ENCODE measurements around the gene MARCHF2.

MARCHF2 gene

DNA sequence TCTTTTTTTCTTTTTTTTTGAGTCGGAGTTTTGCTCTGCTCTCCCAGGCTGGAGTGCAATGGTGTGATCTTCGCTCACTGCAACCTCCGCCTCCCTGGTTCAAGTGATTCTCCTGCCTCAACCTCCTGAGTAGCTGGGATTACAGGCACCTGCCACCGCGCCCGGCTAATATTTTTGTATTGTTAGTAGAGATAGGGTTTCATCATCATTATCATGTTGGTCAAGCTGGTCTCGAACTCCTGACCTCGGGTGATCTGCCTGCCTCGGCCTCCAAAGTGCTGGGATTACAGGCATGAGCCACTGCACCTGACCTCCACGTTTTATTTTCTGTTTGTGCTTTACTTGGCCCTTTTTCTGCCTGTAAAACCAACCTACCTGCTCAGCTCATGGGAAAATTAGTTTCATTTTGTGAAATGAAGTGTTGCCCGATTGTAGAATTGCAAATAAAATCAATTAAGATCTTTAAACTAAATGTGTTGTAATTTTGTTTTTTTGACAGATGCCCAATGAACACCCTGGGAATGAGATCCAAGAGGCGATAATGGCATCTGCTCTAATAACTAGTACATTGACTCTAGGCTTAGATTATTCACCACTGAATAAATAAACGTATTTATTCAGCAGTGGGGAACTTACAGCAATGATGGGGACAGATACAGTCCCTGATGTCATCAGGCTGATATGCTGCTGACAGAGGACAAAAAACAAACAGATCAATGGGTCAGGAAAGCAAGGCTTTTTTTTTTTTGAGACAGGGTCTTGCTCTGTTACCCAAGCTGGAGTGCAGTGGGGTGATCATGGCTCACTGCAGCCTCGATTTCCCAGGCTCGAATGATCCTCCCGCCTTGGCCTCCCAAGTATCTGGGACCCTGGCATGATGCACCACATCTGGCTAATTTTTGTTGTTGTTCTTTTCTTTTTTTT lies 25.2 kb upstream of the MARCHF2 start:
- no peak for DNase-seq (ENCODE audit: low spot score)

DNA sequence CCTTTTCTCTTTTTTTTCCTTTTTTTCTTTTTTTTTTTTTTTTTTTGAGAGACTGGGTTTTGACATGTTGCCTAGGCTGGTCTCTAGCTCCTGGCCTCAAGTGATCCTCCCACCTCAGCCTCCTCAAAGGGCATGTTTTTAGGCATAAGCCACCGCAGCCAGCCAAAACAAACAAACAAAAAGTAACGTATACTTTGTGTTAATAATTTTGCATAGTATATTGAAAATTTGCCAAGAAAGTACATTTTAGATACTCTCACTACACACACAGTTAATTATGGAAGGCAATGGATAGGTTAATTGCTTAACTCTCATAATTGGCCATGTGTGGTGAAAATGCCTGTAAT lies 24.5 kb upstream of the MARCHF2 start:
- DNase-seq (ENCODE audit: low spot score), result no peak

DNA sequence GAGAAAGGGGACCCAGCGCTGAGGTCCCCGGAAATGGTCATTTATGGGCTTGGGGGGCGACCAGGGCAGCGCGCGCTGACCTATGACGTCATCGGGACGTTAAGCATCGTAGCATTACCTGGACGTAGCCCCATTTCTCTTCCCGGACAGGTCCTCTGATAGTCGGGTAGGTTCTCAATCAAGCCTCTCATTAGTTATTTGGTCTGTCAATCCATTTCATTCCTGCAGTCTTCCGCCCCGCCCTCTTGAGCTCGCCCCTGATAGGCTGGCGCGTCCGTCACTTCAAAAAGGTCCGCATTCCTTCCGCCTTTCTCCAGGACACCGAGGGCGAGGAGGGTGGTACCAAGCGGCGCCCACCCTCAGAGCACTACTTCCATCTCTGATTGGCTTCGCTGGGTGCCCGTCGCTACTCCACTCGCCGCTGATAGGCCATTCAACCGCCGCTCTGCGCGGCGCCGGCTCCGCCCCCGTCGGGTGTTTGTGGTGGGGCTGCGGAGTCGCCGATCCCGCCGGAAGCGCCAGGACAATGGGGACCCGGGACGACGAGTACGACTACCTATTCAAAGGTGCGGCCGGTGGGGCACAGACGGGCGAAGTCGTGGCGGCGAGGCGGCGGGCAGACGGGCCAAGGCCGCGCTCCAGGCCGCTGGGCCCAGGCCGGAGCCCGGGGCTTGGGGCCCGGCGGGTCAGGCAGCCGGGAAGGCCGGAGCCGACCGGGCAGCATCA lies 23.1 kb upstream of the MARCHF2 start, which contains the start of gene RAB11B:
RAB11B (plus strand) TSS at position 470 of the 726 bp plus-strand sequence; CDS start at position 527, 57 bp downstream.
- DNase-seq (ENCODE audit: low spot score), result peak; percentile 99

DNA sequence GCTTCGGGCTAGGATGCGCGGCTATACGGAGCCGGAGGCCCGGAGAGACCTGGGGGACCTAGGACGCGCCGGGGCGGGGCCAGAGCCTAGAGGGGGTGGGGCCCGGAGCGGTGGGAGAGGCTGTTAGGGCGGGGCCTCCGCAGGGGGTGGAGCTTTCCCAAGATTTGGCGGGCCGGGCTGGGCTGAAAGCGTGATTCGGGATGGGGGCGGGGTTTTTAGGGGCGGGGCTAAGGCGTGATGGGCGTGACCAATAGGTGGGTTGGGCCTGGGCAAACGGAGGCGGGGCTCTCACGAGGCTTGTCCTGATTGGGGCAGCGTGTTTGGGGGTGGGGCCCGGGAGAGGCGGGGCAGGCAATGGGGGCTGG lies 22.5 kb upstream of the MARCHF2 start:
- peak; percentile 96 for DNase-seq (ENCODE audit: low spot score)

DNA sequence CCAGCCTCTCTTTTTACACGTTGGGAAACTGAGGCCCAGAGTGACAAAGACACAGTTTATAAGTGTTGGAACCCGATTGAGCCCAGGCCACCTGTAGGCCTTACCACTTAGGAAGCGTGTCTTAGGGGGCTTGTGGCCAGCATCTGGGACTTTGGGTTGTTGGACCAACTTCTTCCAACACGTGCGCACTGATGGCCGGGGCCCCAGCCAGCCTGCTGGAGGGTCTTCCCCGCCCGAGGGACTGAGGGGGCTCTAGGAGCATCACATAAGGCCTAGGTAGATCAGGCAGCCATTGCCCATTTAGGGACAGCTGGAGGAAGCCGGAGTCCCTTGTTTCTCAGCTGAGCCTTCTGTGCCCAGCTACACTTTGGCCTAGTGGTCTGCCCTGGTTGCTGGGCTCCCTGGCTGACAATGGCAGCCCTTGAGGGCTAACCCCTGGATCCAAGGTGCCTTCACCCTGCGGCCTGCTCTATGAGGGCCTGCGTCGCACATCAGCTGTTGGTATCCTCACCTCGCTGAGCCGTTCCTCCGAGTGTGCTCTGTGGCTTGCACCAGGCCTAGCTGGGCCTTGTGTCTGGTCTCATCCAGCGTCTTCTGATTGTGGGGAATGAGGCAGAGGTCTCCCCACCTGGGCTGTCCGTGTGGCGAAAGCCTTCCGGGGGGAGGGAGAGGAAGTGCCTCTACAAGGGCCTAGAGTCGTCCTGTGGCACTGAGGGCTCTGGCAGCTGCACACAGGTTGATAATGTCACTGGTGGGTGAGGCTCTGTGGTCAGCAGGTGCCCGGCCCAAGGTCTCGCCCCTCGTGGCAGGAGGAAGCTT lies 21.7 kb upstream of the MARCHF2 start:
- no peak for DNase-seq (ENCODE audit: low spot score)

DNA sequence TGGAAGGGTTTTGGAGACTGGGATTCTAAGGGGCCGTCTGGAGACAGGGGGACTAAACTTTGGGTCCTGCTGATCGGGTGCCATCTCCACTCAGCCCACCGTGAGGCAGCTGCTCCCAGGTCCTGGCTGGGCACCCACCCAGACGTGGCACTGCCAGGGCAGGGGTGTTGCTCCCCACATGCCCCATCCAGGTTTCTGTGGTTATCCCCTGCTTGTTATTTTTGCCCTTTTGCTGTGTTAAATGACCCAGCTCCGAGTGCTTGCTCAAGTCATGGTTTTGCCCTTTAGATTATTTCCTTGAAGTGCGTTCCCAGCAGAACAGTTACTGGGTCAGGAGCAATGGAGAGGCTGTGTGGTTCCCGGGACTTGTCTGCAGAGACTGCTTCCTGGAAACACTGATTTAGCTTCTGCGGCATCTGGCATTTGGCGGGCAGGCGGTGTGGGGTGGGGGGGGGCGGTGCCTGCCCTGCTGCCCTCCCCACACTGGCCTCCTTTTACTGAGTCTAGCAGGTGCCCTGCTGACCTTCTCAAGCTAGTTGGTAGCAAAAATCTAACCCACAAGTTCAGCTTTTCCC lies 21.0 kb upstream of the MARCHF2 start:
- no peak for DNase-seq (ENCODE audit: low spot score)

DNA sequence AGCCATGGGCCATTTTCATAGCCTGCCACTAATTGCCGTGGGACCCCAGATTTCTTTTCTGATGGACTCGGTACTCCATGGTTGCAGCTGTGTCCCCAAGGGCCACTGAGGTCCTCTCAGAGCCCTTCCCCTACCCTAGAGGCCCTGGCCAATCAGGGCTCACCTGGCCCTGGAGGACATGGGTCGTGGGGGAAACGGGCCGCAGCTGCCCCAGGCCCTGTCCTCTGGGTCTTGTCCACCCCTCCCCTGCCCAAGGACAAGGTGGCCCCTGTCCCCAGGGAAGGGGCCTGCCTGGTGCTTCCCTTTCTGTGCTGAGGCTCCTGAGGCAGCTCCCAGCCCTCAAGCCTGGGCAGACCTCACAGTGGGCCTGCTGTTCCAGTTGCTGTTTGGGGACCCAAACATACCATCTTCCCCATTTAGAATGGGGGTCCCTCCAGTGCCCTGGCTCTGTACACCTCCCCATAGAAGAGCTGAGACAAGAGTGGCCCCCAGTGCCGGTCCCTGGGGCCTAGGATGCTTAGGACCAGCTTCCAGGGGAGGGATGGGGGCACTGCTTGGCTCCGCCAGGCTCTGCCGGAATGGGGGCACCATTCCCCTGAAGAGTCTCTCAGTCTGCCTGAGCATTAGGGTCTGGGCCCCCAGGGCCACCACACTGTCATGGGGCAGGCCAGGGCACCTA lies 19.8 kb upstream of the MARCHF2 start:
- DNase-seq (ENCODE audit: low spot score), result no peak

DNA sequence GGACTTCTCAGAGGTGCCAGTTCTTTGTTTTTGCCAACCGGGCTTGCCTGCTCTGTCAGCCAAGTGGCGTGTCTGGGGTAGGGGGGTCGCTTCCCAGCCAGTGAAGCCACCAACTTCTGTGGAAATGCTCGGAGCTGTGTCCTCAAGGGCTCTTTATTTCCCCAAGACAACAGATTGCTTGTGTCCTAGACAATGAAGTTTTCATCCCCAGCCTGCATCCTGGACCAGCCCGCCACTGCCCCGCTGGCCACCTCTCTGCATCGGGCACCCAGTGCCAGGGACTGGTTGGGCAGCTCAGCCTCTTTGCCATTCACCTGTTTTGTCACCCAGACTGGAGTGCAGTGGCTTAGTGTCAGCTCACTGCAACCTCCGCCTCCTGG lies 19.2 kb upstream of the MARCHF2 start:
- no peak for DNase-seq (ENCODE audit: low spot score)

DNA sequence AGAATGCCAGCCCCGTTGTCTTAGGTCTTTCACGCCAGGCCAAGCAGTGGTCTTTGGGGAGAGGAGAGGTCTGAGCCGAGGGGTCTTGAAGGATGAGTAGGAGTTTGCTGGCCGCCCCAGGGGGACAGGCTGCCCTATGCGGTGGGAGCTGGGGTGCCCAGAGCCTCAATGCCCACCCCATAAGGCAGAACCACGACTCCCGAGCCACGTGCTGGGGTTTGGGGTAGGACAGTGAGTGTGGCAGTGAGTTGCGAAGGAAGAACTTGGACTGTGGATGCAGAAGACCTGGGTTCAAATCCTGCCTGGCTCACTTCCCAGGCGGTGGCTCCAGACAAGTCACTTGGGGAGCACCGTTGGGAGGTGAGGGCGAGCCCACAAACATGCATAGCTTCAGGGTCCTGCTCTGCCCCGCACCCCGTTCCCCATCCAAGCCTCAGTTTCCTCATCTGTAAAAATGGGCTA lies 17.5 kb upstream of the MARCHF2 start:
- DNase-seq (ENCODE audit: low spot score), result no peak

DNA sequence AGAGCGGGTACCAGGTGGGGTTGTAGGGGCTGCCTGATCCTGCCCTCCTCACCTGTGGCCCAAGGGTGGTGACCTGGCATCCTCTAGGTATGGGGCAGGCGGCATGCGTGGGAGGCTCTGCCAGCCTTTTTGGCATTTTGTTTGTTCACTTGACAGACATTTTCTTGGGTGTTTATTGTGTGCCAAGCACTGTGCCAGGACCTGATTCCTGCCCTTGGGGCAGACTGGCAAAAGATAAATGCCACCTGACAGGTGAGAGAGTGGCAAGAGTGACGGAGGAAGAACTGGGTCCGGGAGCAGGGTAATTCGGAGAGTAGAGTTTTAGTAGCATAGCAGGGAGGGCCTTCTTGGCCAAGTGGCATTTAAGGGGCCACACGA lies 16.9 kb upstream of the MARCHF2 start:
- no peak for DNase-seq (ENCODE audit: low spot score)

DNA sequence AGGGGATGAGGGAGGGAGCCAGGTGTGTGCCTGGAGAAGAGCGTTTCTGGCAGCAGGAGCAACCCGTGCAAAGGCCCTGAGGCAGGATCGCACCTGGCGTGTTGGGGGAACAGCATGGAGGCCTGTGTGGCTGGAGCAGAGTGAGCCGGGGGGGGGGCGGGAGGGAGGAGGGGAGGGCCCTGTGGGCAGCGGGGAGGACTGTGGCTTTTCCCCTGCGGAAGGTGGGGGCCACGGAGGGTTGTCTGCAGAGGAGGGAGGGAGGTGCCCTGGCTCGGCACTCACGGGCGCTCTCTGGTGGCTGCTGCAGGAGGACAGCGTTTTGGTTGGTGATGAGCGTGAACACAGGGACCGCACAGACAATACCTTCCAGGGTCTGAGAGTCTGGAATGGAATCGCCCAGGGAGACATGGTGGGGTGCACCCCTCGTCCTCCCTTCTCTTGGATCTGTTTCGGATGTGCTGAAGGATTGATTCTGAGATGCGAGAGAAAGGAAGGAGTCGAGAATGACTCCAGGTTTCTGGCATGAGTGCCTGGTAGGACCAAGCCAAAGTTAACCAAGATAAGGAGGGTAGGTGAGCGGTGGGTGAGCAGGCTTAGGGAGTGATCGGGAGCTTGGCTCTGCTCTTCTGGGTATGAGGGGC lies 16.4 kb upstream of the MARCHF2 start:
- DNase-seq (ENCODE audit: low spot score), result no peak

DNA sequence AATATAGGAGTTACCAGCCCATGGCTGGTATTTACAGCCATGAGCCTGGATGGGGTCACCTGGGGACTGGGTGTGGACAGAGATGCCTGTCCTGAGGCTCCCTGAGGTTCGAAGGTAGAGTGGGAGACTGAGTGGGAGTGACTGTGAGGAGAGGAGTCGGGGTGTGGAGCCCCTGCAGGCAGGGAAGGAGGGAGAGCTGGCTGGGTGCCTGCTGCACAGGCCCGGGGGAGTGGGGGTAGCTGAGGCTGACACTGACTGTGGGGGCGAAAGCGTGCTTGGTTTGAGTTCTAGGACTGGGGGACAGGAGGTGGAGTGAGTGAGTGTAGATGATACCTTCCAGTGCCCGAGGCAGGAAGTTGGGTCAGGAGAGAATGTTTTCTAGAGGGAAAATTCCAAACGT lies 15.8 kb upstream of the MARCHF2 start:
- DNase-seq (ENCODE audit: low spot score), result no peak

DNA sequence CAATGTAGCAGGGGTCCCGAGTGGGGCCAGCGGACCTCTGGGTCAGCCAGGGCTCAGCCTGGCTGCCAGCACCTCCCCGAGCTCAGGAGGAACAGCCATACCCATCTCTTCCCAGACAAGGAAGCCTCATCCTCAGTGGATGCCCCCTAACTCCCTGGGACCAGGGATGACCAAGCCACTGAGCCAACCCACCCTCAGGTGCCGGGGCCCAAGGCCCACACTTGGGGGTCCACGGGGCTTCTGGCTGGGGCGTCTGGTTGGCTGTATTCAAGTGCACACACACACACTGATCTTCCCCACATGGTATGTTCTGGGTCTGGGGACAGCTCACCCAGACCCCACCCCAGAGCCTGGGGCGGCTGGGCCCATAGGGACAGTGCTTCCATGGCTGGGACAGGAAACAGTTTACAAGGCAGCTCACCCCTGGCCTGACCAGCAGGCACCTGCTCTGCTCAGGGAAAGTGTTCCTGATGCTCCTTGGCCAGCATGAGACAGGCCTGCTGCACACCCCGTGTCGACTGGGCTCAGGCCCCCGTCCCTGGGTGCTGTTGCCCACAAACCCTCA lies 15.3 kb upstream of the MARCHF2 start:
- DNase-seq (ENCODE audit: low spot score), result no peak

DNA sequence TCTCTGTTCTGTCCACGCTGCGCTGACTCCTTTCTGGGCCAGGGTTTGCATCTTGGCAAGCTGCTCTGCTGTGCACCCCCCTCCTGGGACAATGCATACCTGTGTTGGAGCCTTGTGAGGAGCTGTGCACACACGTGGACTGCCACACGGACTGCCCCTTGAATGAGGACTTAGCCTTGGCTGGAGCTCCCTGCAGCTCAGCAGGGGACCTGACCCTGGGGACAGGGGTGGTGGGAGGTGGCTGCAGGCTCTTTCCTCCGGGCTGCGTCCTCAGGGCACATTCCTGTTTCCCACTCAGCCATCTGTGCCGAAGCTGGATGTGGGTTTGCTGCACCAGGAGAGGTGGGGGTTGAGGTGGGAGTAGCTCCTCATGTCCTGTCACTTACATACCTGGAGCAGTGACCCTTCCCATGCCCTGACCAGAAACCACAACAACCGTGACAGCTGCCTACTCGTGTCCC lies 14.8 kb upstream of the MARCHF2 start:
- no peak for DNase-seq (ENCODE audit: low spot score)

DNA sequence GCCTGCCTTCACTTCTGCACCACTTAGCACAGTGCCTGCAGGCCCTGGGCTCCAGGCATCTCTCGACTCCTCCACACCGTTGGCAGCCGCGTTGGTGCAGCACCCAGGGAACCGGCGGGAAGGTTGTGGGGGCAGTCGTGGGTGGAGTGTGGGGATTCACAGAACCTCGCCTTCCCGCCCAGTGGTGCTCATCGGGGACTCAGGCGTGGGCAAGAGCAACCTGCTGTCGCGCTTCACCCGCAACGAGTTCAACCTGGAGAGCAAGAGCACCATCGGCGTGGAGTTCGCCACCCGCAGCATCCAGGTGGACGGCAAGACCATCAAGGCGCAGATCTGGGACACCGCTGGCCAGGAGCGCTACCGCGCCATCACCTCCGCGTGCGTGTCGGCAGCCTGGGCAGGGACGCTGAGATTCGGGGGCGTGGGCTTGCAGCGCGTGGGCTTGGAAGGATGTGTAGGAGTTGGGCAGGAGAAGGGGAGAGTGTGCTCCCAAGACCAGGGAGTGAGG lies 13.4 kb upstream of the MARCHF2 start:
- no peak for DNase-seq (ENCODE audit: low spot score)

DNA sequence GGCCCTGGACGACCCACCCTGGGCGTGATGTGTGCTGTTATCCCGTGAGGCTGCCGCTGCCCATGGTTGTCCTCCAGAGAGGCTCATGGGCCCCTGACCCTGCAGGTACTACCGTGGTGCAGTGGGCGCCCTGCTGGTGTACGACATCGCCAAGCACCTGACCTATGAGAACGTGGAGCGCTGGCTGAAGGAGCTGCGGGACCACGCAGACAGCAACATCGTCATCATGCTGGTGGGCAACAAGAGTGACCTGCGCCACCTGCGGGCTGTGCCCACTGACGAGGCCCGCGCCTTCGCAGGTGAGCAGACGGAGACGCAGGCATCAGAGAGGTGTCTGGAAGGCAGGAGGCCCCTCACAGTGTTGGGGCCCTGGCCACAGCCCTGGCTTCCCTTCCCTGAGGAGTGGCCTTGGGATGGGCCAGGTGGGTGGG lies 11.1 kb upstream of the MARCHF2 start:
- DNase-seq (ENCODE audit: low spot score), result no peak

DNA sequence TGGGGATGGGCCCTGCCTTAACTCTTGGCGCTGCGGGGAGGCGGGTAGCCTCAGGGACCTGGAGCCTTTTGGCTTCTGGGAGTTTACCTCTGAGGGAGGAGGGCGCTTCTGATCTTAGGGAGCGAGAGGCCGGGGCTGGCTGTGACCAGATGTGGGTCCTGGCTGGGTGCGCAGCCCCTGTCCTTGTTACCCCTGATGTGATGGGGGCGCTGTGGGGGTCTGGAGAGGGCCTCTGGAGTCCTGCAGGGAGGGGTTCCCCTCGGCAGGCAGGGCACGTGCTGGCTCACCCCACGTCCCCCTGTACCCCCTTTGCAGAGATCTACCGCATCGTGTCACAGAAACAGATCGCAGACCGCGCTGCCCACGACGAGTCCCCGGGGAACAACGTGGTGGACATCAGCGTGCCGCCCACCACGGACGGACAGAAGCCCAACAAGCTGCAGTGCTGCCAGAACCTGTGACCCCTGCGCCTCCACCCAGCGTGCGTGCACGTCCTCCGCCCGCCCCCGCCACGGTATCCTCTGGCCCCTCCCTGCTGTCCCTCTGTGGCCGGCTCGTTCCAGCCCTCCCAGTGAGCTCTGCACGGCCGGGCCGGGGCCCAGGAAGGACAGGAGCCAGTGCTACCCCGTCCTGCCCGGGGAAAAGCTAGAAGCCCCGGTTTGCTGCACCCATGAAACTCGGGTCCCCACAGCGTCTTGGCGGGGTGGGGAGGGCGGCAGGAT lies 9.8 kb upstream of the MARCHF2 start:
- no peak for DNase-seq (ENCODE audit: low spot score)

DNA sequence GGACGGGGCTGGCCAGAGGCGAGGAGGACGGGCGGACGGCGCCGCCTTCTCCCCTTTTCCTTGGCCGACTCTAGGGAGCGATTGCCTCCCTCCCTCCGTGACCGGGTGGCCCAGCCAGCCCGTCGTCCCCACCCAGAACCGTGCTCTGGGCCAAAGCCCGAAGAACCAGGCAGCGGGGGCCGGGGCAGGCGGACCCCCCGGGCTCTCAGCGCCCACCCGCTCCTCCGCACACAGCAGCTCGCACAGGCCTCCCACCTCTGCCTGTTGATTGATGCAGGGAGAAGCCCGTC lies 9.3 kb upstream of the MARCHF2 start:
- DNase-seq (ENCODE audit: low spot score), result no peak

DNA sequence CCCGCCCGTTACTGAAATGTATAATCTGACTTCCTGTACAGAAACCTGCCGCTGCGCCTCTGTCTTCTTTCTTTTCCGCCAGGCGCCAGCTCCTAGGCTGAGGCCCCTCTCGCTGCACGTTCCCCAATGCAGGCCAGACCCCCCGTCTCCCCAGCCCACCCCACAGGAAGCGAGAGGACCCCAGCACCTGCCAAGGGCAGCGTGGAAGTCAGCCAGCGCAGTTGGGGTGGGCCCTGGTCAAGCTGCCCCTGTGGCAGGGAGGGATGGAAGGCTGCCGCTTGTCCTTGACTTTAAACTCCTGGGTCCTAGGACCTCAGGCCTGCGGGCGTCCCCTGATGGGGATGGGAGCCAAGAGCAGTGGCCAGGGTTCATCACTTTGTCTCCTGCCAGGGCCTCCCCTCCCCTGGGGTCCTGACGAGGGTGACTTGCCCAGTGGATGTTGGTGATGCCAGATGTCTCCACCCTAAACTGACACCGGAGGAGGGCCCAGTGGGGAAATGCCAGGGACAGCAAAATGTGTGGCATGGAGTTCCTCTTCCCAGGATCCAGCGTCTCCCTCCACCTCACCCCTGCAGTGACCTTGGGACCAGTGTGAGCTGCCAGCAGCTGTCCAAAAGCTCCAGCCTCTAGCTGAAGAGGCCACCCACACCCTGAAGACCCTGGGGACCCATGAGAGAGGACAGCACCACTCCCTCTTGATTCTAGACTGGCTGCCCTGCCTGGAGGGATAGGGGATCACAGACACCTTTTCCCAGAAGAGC lies 8.5 kb upstream of the MARCHF2 start:
- no peak for DNase-seq (ENCODE audit: low spot score)

Measured in left forelimb (tissue), 1 donor.